AG04449 (cell line): ENCODE measurements around the gene MS4A15.

Source experiments
- CTCF ChIA-PET: fragments of 350-600 bp; formaldehyde crosslinking; extraction: SDS; loops from one replicate; lab custom pipeline; 2021; ENCODE audit warnings: antibody characterized with exemption; lab: Yijun Ruan, JAX
- POLR2A ChIA-PET: fragments of 400-600, 350-600 bp; formaldehyde crosslinking; extraction: SDS; loops from one replicate; lab custom pipeline; 2020; ENCODE audit warnings: antibody characterized with exemption, inconsistent platforms; lab: Yijun Ruan, JAX
- DNase-seq: peaks from one replicate; pipeline ENCODE4 v3.0.0-alpha.2; 2010; ENCODE audit warnings: low read depth, low spot score
- H3K4me3 ChIP-seq: 2 replicates; pipeline ENCODE4 v1.5.1; 2011; ENCODE audit warnings: low read depth, mild to moderate bottlenecking, control low read depth, low read length
- CTCF ChIP-seq: IDR thresholded peaks from one replicate; pipeline ENCODE4 v1.5.1; 2011; ENCODE audit warnings: mild to moderate bottlenecking, moderate library complexity, low read length, control low read depth, inconsistent platforms; ENCODE audit not compliant: insufficient read depth; ENCODE audit errors: missing control alignments

The MS4A15 gene

GRCh38 chr11:60761436-60762190 lies 4.9 kb downstream of the MS4A15 start:
- CTCF ChIA-PET, result interaction anchor here (6.0 kb wide), 1 partner anchor 15 kb away, joined by 101 read pairs; no protein-coding TSS in a partner anchor

GRCh38 chr11:60762851-60763691 lies 6.4 kb downstream of the MS4A15 start:
- H3K4me3 ChIP-seq, result no peak overlapping the region
- no peak for TF ChIP-seq CTCF
- DNase-seq, result no peak
- POLR2A ChIA-PET, result no interaction called here
- CTCF ChIA-PET, result interaction anchor here (0.7 to 6.0 kb wide), 2 partner anchors 13 to 22 kb away, joined by 3 to 101 read pairs; partner anchors contain the start of gene MS4A10

More at GRCh38 chr11:60761436-60762190, 4.9 kb downstream of the MS4A15 start:
- DNase-seq, result no peak
- POLR2A ChIA-PET, result no interaction called here
- no peak overlapping the region for H3K4me3 ChIP-seq
- TF ChIP-seq CTCF, result no peak

GRCh38 chr11:60763692-60764369 lies 7.2 kb downstream of the MS4A15 start:
- DNase-seq, result no peak
- no peak for TF ChIP-seq CTCF
- CTCF ChIA-PET, result interaction anchor here (6.0 kb wide), 1 partner anchor 12 kb away, joined by 101 read pairs; no protein-coding TSS in a partner anchor
- H3K4me3 ChIP-seq, result no peak overlapping the region
- POLR2A ChIA-PET, result no interaction called here

GRCh38 chr11:60764879-60765278 lies 8.2 kb downstream of the MS4A15 start:
- POLR2A ChIA-PET, result interaction anchor here (0.7 kb wide), 2 partner anchors 260 to 1095 kb away, joined by 3 to 6 read pairs; no protein-coding TSS in a partner anchor
- no peak overlapping the region for H3K4me3 ChIP-seq
- no peak for DNase-seq
- CTCF ChIA-PET, result interaction anchor here (6.0 kb wide), 1 partner anchor 11 kb away, joined by 101 read pairs; no protein-coding TSS in a partner anchor
- no peak for TF ChIP-seq CTCF

- DNase-seq, result no peak
- no peak overlapping the region for H3K4me3 ChIP-seq
- CTCF ChIA-PET, result interaction anchor here (6.0 kb wide), 1 partner anchor 11 kb away, joined by 101 read pairs; no protein-coding TSS in a partner anchor
- POLR2A ChIA-PET, result interaction anchor here (0.7 kb wide), 1 partner anchor 260 kb away, joined by 6 read pairs; no protein-coding TSS in a partner anchor
- TF ChIP-seq CTCF, result no peak
Observed at GRCh38 chr11:60765355-60765754, 8.7 kb downstream of the MS4A15 start.
